Thymus (tissue), 11 donors: ENCODE measurements around the gene NXPH4. TPM values are rescaled to one million over a fixed set of nuclear protein-coding genes. Genes with fewer than 3 reads are reported as not detected.

Experiments
- DNase-seq, 9 donors: peaks; one replicate each; pipeline ENCODE4 v3.0.0-alpha.2; 2013; ENCODE audit warnings: low spot score in 9 of 9, low read depth in 6 of 9, missing footprints in 1 of 9
- H3K27ac ChIP-seq, 2 donors: one replicate each; pipeline ENCODE4 v1.5.1; 2013; ENCODE audit warnings: control low read depth in 1 of 2, low read depth in 1 of 2, low read length in 1 of 2, mild to moderate bottlenecking in 1 of 2, moderate library complexity in 1 of 2
- H3K27me3 ChIP-seq, 2 donors: one replicate each; pipeline ENCODE4 v1.5.1; 2013; ENCODE audit warnings: low read length in 1 of 2; ENCODE audit not compliant: control insufficient read depth in 2 of 2, insufficient read depth in 1 of 2
- H3K36me3 ChIP-seq, 2 donors: one replicate each; pipeline ENCODE4 v1.5.1; 2013; ENCODE audit warnings: low read length in 1 of 2, mild to moderate bottlenecking in 1 of 2, moderate library complexity in 1 of 2; ENCODE audit not compliant: control insufficient read depth in 2 of 2, insufficient read depth in 2 of 2
- H3K4me1 ChIP-seq, 2 donors: one replicate each; pipeline ENCODE4 v1.5.1; 2013; ENCODE audit warnings: low read length in 2 of 2; ENCODE audit not compliant: control insufficient read depth in 2 of 2, insufficient read depth in 2 of 2
- H3K4me3 ChIP-seq, 2 donors: one replicate each; pipeline ENCODE4 v1.5.1; 2013; ENCODE audit warnings: low read length in 2 of 2, control low read depth in 1 of 2, mild to moderate bottlenecking in 1 of 2
- H3K9me3 ChIP-seq, 2 donors: one replicate each; pipeline ENCODE4 v1.5.1; 2013; ENCODE audit warnings: low read length in 1 of 2, mild to moderate bottlenecking in 1 of 2; ENCODE audit not compliant: control insufficient read depth in 2 of 2, insufficient read depth in 1 of 2
- WGBS: extraction: QIAGEN DNeasy Blood & Tissue Kit; methylation state at CpG from one replicate; pipeline ENCODE4 v1.1.7; 2013; 5-methylcytosine and 5-hydroxymethylcytosine counted together
- polyA plus RNA-seq: library from polyadenylated mRNA; stranded (reverse); fragments of 200-250 nt; gene quantifications from one replicate; pipeline ENCODE4 v1.2.3, GENCODE V29; 2013
- total RNA-seq: library from RNA; stranded (reverse); fragments of 120-200 nt; gene quantifications from one replicate; pipeline ENCODE4 v1.2.4, GENCODE V29; 2013
- donor health status: healthy.

The NXPH4 gene
- total and polyA plus RNA-seq, 2 donors, result 0.14 to 0.16 TPM

GRCh38 chr12:57250956-57251355 is 34.4 kb downstream of the NXPH4 start, which contains the start of gene STAC3:
Gene STAC3 (minus strand): TSS chr12:57251187. CDS start chr12:57249636, 1,551 bp downstream.
- Histone ChIP-seq H3K4me1 (peaks cover 2 to 10% of the 10 kb centered on the region in 2 donors), H3K9me3 (peaks cover 0 to 5% of the 10 kb centered on the region in 2 donors), H3K36me3 (peaks cover 13 to 16% of the 10 kb centered on the region in 2 donors), H3K27ac (no peak within 1 kb of the TSS), H3K4me3 (no peak within 1 kb of the TSS), H3K27me3 (no peaks in the 10 kb centered on the region)
- WGBS, result 93% methylated on average over 7 of the region's 7 CpGs
- DNase-seq, result no peak

GRCh38 chr12:57254506-57255280 is 38.1 kb downstream of the NXPH4 start:
- 98% methylated on average over 14 of the region's 14 CpGs for WGBS
- H3K4me1 ChIP-seq, result no peaks in the 10 kb centered on the region
- DNase-seq, result no peak
- no peak overlapping the region for H3K4me3 ChIP-seq
- H3K27me3 ChIP-seq, result no peaks in the 10 kb centered on the region
- H3K36me3 ChIP-seq, result peaks cover 39 to 43% of the 10 kb centered on the region in 2 donors
- no peak overlapping the region for H3K27ac ChIP-seq
- H3K9me3 ChIP-seq, result no peaks in the 10 kb centered on the region

GRCh38 chr12:57255916-57256315 is 39.3 kb downstream of the NXPH4 start:
- no peaks in the 10 kb centered on the region for H3K27me3 ChIP-seq
- 90% methylated on average over 6 of the region's 6 CpGs for WGBS
- peaks cover 50 to 54% of the 10 kb centered on the region in 2 donors for H3K36me3 ChIP-seq
- no peak overlapping the region for H3K27ac ChIP-seq
- DNase-seq, result no peak
- H3K4me3 ChIP-seq, result no peak overlapping the region
- H3K9me3 ChIP-seq, result no peaks in the 10 kb centered on the region
- no peaks in the 10 kb centered on the region for H3K4me1 ChIP-seq

GRCh38 chr12:57258977-57259970 is 42.7 kb downstream of the NXPH4 start:
- H3K27me3 ChIP-seq, result no peaks in the 10 kb centered on the region
- H3K27ac ChIP-seq, result no peak overlapping the region
- H3K9me3 ChIP-seq, result no peaks in the 10 kb centered on the region
- 98% methylated on average over 6 of the region's 6 CpGs for WGBS
- peaks cover 0 to 2% of the 10 kb centered on the region in 2 donors for H3K4me1 ChIP-seq
- H3K36me3 ChIP-seq, result peaks cover 50 to 79% of the 10 kb centered on the region in 2 donors
- DNase-seq, result no peak
- no peak overlapping the region for H3K4me3 ChIP-seq

- Histone ChIP-seq H3K4me3 (no peak overlapping the region), H3K36me3 (peaks cover 49 to 80% of the 10 kb centered on the region in 2 donors), H3K9me3 (no peaks in the 10 kb centered on the region), H3K4me1 (peaks cover 0 to 2% of the 10 kb centered on the region in 2 donors), H3K27ac (no peak overlapping the region), H3K27me3 (no peaks in the 10 kb centered on the region)
- 97% methylated on average over 4 of the region's 4 CpGs for WGBS
- no peak for DNase-seq
These were observed 43.8 kb downstream of the NXPH4 start for GRCh38 chr12:57260366-57260765.

GRCh38 chr12:57261428-57261865 is 44.9 kb downstream of the NXPH4 start:
- H3K27me3 ChIP-seq, result no peaks in the 10 kb centered on the region
- H3K9me3 ChIP-seq, result no peaks in the 10 kb centered on the region
- H3K27ac ChIP-seq, result no peak overlapping the region
- no peak for DNase-seq
- peaks cover 0 to 2% of the 10 kb centered on the region in 2 donors for H3K4me1 ChIP-seq
- H3K36me3 ChIP-seq, result peaks cover 42 to 72% of the 10 kb centered on the region in 2 donors
- no peak overlapping the region for H3K4me3 ChIP-seq
- 96% methylated on average over 2 of the region's 2 CpGs for WGBS

GRCh38 chr12:57262126-57262822 is 45.7 kb downstream of the NXPH4 start:
- DNase-seq, result no peak

GRCh38 chr12:57263096-57263495 is 46.5 kb downstream of the NXPH4 start:
- H3K4me3 ChIP-seq, result no peak overlapping the region
- no peak overlapping the region for H3K27ac ChIP-seq
- H3K4me1 ChIP-seq, result peaks cover 0 to 2% of the 10 kb centered on the region in 2 donors
- peaks cover 47 to 77% of the 10 kb centered on the region in 2 donors for H3K36me3 ChIP-seq
- H3K27me3 ChIP-seq, result no peaks in the 10 kb centered on the region
- no peak for DNase-seq
- H3K9me3 ChIP-seq, result no peaks in the 10 kb centered on the region
- WGBS, result 98% methylated on average over 2 of the region's 2 CpGs

More at GRCh38 chr12:57262126-57262822, 45.7 kb downstream of the NXPH4 start:
- H3K27me3 ChIP-seq, result no peaks in the 10 kb centered on the region
- 97% methylated on average over 3 of the region's 3 CpGs for WGBS
- H3K4me1 ChIP-seq, result peaks cover 0 to 2% of the 10 kb centered on the region in 2 donors
- peaks cover 49 to 77% of the 10 kb centered on the region in 2 donors for H3K36me3 ChIP-seq
- H3K27ac ChIP-seq, result no peak overlapping the region
- H3K9me3 ChIP-seq, result no peaks in the 10 kb centered on the region
- H3K4me3 ChIP-seq, result no peak overlapping the region
